Measurements from ENCODE around the gene ISY1. TPM values are rescaled to one million over a fixed set of nuclear protein-coding genes. Genes with fewer than 3 reads are reported as not detected.

The ISY1 gene
- total RNA-seq, 1 donor from 2014 or later, result 16.2 TPM

DNA sequence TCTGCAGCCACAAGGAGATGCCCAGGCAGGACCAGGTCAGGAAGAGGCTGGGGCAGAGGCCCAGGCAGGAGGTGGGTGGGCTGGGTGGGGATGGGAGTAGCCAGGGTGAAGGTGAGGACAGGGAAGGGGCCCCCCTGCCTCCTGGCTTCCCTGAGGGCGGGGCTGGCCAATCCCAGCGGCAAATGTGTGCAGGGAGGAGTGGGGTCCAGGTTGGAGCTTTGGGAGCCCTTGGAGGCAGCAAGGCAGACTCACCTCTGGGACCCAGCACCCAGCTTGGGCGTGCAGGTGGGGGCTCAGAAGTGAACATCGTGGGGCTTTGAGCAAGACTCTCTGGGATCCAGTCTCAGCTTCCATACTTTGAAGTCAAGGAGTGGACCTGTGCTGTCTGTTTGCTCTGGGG, 75.0 kb downstream of the ISY1 start:
- TF ChIP-seq POLR2AphosphoS5 (IDR thresholded peaks at IDR 0.05; ENCODE audit: insufficient read depth in 1 of 2, low read depth in 1 of 2) (no peak), POLR2A (IDR thresholded peaks at IDR 0.05) (no peak)
- TF ChIP-seq, protein P1, sequence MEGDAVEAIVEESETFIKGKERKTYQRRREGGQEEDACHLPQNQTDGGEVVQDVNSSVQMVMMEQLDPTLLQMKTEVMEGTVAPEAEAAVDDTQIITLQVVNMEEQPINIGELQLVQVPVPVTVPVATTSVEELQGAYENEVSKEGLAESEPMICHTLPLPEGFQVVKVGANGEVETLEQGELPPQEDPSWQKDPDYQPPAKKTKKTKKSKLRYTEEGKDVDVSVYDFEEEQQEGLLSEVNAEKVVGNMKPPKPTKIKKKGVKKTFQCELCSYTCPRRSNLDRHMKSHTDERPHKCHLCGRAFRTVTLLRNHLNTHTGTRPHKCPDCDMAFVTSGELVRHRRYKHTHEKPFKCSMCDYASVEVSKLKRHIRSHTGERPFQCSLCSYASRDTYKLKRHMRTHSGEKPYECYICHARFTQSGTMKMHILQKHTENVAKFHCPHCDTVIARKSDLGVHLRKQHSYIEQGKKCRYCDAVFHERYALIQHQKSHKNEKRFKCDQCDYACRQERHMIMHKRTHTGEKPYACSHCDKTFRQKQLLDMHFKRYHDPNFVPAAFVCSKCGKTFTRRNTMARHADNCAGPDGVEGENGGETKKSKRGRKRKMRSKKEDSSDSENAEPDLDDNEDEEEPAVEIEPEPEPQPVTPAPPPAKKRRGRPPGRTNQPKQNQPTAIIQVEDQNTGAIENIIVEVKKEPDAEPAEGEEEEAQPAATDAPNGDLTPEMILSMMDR (IDR thresholded peaks at IDR 0.05), result no peak

DNA sequence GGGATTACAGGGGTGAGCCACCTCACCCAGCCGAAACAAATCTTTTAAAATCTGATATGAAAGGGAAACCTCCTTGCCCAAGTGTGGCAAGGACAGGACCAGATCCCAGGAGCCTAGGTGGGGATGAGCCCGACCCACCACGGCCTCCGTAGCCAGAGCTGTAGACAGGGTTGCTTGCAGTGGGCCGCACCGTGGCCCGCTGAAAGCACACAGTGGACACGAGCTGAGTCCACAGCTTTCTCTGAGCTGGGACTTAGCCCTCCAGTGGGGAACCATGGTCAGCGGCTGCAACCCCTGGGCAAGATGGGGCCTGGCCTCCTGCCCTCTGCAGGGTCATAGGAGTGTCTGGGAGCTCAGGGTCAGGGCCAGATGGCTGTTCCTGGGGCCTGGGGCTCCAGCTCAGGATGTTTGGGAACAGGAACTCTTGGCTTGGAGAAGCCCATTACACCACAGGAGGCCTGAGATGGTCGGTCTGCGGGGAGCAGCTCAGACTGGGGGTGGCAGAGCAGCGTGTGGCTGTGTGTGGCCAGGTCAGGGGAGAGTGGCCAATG, 75.6 kb downstream of the ISY1 start:
- no peak for DNase-seq (ENCODE audit: extremely low spot score in 2 of 2)
- intact Hi-C loops (cut with DNase I), result no loop called here
- Histone ChIP-seq H3K9me3 (no peaks in the 10 kb centered on the region), H3K27ac (no peak overlapping the region), H3K4me3 (no peak overlapping the region), H3K36me3 (no peaks in the 10 kb centered on the region), H3K4me1 (peaks cover 12% of the 10 kb centered on the region), H3K27me3 (no peaks in the 10 kb centered on the region)
- no peak for TF ChIP-seq POLR2A (IDR thresholded peaks at IDR 0.05)
- no peak for TF ChIP-seq POLR2AphosphoS5 (IDR thresholded peaks at IDR 0.05; ENCODE audit: insufficient read depth in 1 of 2, low read depth in 1 of 2)
- TF ChIP-seq, protein P1 (IDR thresholded peaks at IDR 0.05), result no peak

More for the DNA sequence above, 75.0 kb downstream of the ISY1 start:
- no peak overlapping the region for H3K27ac ChIP-seq
- H3K9me3 ChIP-seq, result no peaks in the 10 kb centered on the region
- peaks cover 12% of the 10 kb centered on the region for H3K4me1 ChIP-seq
- H3K4me3 ChIP-seq, result no peak overlapping the region
- no peaks in the 10 kb centered on the region for H3K36me3 ChIP-seq
- DNase-seq (ENCODE audit: extremely low spot score in 2 of 2), result no peak
- H3K27me3 ChIP-seq, result no peaks in the 10 kb centered on the region
- intact Hi-C loops (cut with DNase I), result no loop called here

- H3K4me3 ChIP-seq, result no peak overlapping the region
- H3K27ac ChIP-seq, result no peak overlapping the region
- intact Hi-C loops (cut with DNase I), result no loop called here
- DNase-seq (ENCODE audit: extremely low spot score in 2 of 2), result no peak
- H3K27me3 ChIP-seq, result no peaks in the 10 kb centered on the region
- no peaks in the 10 kb centered on the region for H3K36me3 ChIP-seq
- H3K4me1 ChIP-seq, result peaks cover 12% of the 10 kb centered on the region
- H3K9me3 ChIP-seq, result no peaks in the 10 kb centered on the region
- TF ChIP-seq, protein P1 (IDR thresholded peaks at IDR 0.05), result no peak
- no peak for TF ChIP-seq POLR2AphosphoS5 (IDR thresholded peaks at IDR 0.05; ENCODE audit: insufficient read depth in 1 of 2, low read depth in 1 of 2)
- no peak for TF ChIP-seq POLR2A (IDR thresholded peaks at IDR 0.05)
Measured at GRCh38 chr3:129084501-129084900, 76.4 kb downstream of the ISY1 start.

DNA sequence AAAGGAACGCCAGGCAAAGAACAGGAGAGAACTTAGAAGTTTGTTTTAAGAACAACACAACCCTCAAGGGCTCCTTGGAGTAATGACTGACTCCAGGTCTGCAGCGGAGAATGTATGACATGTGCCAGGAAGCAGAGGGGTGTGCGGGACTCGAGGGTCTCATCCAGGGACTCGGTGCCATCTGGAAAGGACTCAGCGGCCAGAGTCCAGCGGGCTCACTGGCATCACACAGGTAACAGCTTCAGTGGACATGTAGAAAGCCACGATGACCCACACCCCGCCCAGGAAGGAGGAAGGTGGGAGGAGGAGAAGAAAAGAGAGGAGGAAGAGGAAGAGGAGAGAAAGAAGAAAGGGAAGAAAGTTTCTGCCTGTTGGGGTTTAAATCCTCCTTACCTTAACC, 78.8 kb downstream of the ISY1 start:
- no peak overlapping the region for H3K4me3 ChIP-seq
- no peak for DNase-seq (ENCODE audit: extremely low spot score in 2 of 2)
- peaks cover 7% of the 10 kb centered on the region for H3K4me1 ChIP-seq
- no peaks in the 10 kb centered on the region for H3K27me3 ChIP-seq
- H3K9me3 ChIP-seq, result no peaks in the 10 kb centered on the region
- H3K27ac ChIP-seq, result no peak overlapping the region
- intact Hi-C loops (cut with DNase I), result no loop called here
- no peak for TF ChIP-seq POLR2AphosphoS5 (IDR thresholded peaks at IDR 0.05; ENCODE audit: insufficient read depth in 1 of 2, low read depth in 1 of 2)
- TF ChIP-seq POLR2A (IDR thresholded peaks at IDR 0.05), result no peak
- TF ChIP-seq, protein P1 (IDR thresholded peaks at IDR 0.05), result no peak
- H3K36me3 ChIP-seq, result no peaks in the 10 kb centered on the region

DNA sequence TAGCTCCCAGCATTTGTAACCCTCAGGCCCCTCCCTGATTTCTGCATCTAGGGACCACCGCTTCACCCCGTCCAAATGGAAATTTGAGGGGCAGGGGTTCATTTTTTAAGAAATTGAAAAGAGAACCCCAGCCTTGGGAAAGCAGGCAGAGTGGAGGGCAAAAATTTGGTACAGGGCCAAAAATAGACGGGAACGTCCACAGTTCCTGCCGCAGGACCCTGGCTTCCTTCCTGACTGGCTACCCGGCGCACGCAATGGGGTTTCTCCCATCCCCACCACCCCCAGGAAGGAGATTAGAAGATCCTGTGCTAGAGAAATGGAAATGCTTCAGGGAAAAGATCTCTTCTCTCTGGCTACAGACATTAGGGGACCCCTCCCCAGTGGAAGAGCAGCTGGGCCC, 79.4 kb downstream of the ISY1 start:
- H3K9me3 ChIP-seq, result no peaks in the 10 kb centered on the region
- intact Hi-C loops (cut with DNase I), result no loop called here
- H3K27ac ChIP-seq, result no peak overlapping the region
- DNase-seq (ENCODE audit: extremely low spot score in 2 of 2), result no peak
- H3K4me3 ChIP-seq, result no peak overlapping the region
- H3K27me3 ChIP-seq, result no peaks in the 10 kb centered on the region
- H3K36me3 ChIP-seq, result no peaks in the 10 kb centered on the region
- TF ChIP-seq POLR2AphosphoS5 (IDR thresholded peaks at IDR 0.05; ENCODE audit: insufficient read depth in 1 of 2, low read depth in 1 of 2), result no peak
- TF ChIP-seq POLR2A (IDR thresholded peaks at IDR 0.05), result no peak
- TF ChIP-seq, protein P1 (IDR thresholded peaks at IDR 0.05), result no peak
- peaks cover 2% of the 10 kb centered on the region for H3K4me1 ChIP-seq
